Thyroid gland (tissue), 4 donors: ENCODE data around the gene DIP2A.

Source experiments
- CTCF ChIP-seq, 6 experiments: fragments of 200-600 bp in 3 of 6; fragments of 450-650 bp in 3 of 6; sonication (generic) in 3 of 6; IDR thresholded peaks; one replicate each; pipeline ENCODE4 v1.5.1; 2016 to 2019; ENCODE audit warnings: antibody characterized with exemption in 6 of 6, mild to moderate bottlenecking in 2 of 6, inconsistent platforms in 1 of 6, moderate library complexity in 1 of 6
- POLR2A ChIP-seq, 2 donors: fragments of 450-650 bp; IDR thresholded peaks; one replicate each; pipeline ENCODE4 v1.6.1; 2017; ENCODE audit warnings: antibody characterized with exemption in 2 of 2, mild to moderate bottlenecking in 2 of 2, moderate library complexity in 1 of 2

- TF ChIP-seq POLR2A (IDR thresholded peaks at IDR 0.05) = no peak
- no peak for TF ChIP-seq CTCF (IDR thresholded peaks at IDR 0.05)
These were observed 24.9 kb downstream of the DIP2A start for GRCh38 chr21:46483300-46484295.
